Measurements from ENCODE around the gene TRIM28.

Gene TRIM28

GRCh38 chr19:58552655-58553054, 8.8 kb downstream of the TRIM28 start:
- H3K4me3 ChIP-seq (ENCODE audit: low read depth in 1 of 2, low read length in 2 of 2) = no peak overlapping the region
- H3K4me1 ChIP-seq (ENCODE audit: control insufficient read depth in 1 of 2, insufficient read depth in 2 of 2, low read length in 2 of 2) = peaks cover 7 to 37% of the 10 kb centered on the region in 2 donors
- H3K27ac ChIP-seq (ENCODE audit: low read length) = no peak overlapping the region
- no peaks in the 10 kb centered on the region for H3K27me3 ChIP-seq (ENCODE audit: low read depth, low read length)
- H3K36me3 ChIP-seq (ENCODE audit: control insufficient read depth in 1 of 2, insufficient read depth in 2 of 2, low read length in 2 of 2) = peaks cover 60 to 66% of the 10 kb centered on the region in 2 donors
- H3K9me3 ChIP-seq (ENCODE audit: control insufficient read depth in 1 of 2, low read length in 2 of 2) = no peaks in the 10 kb centered on the region

- Histone ChIP-seq H3K4me3 (ENCODE audit: low read depth in 1 of 2, low read length in 2 of 2) (peak overlapping the region; percentile 84 to 91), H3K9me3 (ENCODE audit: control insufficient read depth in 1 of 2, low read length in 2 of 2) (no peaks in the 10 kb centered on the region), H3K27me3 (ENCODE audit: low read depth, low read length) (no peaks in the 10 kb centered on the region), H3K27ac (ENCODE audit: low read length) (peak overlapping the region; percentile 94), H3K4me1 (ENCODE audit: control insufficient read depth in 1 of 2, insufficient read depth in 2 of 2, low read length in 2 of 2) (peaks cover 7 to 38% of the 10 kb centered on the region in 2 donors), H3K36me3 (ENCODE audit: control insufficient read depth in 1 of 2, insufficient read depth in 2 of 2, low read length in 2 of 2) (peaks cover 47 to 57% of the 10 kb centered on the region in 2 donors)
Measured at GRCh38 chr19:58553799-58554493, 10.1 kb downstream of the TRIM28 start.

- no peaks in the 10 kb centered on the region for H3K27me3 ChIP-seq (ENCODE audit: low read depth, low read length)
- peaks cover 9 to 44% of the 10 kb centered on the region in 2 donors for H3K4me1 ChIP-seq (ENCODE audit: control insufficient read depth in 1 of 2, insufficient read depth in 2 of 2, low read length in 2 of 2)
- H3K4me3 ChIP-seq (ENCODE audit: low read depth in 1 of 2, low read length in 2 of 2) = peak within 1 kb of the TSS; percentile 84 to 91
- peak within 1 kb of the TSS; percentile 94 for H3K27ac ChIP-seq (ENCODE audit: low read length)
- peaks cover 39 to 53% of the 10 kb centered on the region in 2 donors for H3K36me3 ChIP-seq (ENCODE audit: control insufficient read depth in 1 of 2, insufficient read depth in 2 of 2, low read length in 2 of 2)
- H3K9me3 ChIP-seq (ENCODE audit: control insufficient read depth in 1 of 2, low read length in 2 of 2) = no peaks in the 10 kb centered on the region
Measured at GRCh38 chr19:58554494-58555368, 10.9 kb downstream of the TRIM28 start, which contains the start of gene CHMP2A. Gene CHMP2A, minus strand, starts transcription at chr19:58555105. Its CDS starts 893 bp downstream, at chr19:58554212.

- Histone ChIP-seq H3K4me1 (ENCODE audit: control insufficient read depth in 1 of 2, insufficient read depth in 2 of 2, low read length in 2 of 2) (peaks cover 12 to 51% of the 10 kb centered on the region in 2 donors), H3K27me3 (ENCODE audit: low read depth, low read length) (no peaks in the 10 kb centered on the region), H3K27ac (ENCODE audit: low read length) (peak overlapping the region; percentile 94), H3K9me3 (ENCODE audit: control insufficient read depth in 1 of 2, low read length in 2 of 2) (no peaks in the 10 kb centered on the region), H3K36me3 (ENCODE audit: control insufficient read depth in 1 of 2, insufficient read depth in 2 of 2, low read length in 2 of 2) (peaks cover 32 to 46% of the 10 kb centered on the region in 2 donors), H3K4me3 (ENCODE audit: low read depth in 1 of 2, low read length in 2 of 2) (peak overlapping the region; percentile 84 to 91)
Measured at GRCh38 chr19:58555369-58555885, 11.6 kb downstream of the TRIM28 start.

GRCh38 chr19:58555920-58556621, 12.2 kb downstream of the TRIM28 start:
- peak overlapping the region in 1 of 2 donors; percentile 91 for H3K4me3 ChIP-seq (ENCODE audit: low read depth in 1 of 2, low read length in 2 of 2)
- no peak overlapping the region for H3K27ac ChIP-seq (ENCODE audit: low read length)
- H3K4me1 ChIP-seq (ENCODE audit: control insufficient read depth in 1 of 2, insufficient read depth in 2 of 2, low read length in 2 of 2) = peaks cover 12 to 53% of the 10 kb centered on the region in 2 donors
- H3K27me3 ChIP-seq (ENCODE audit: low read depth, low read length) = no peaks in the 10 kb centered on the region
- H3K36me3 ChIP-seq (ENCODE audit: control insufficient read depth in 1 of 2, insufficient read depth in 2 of 2, low read length in 2 of 2) = peaks cover 26 to 40% of the 10 kb centered on the region in 2 donors
- H3K9me3 ChIP-seq (ENCODE audit: control insufficient read depth in 1 of 2, low read length in 2 of 2) = no peaks in the 10 kb centered on the region

GRCh38 chr19:58556622-58557220, 12.9 kb downstream of the TRIM28 start:
- Histone ChIP-seq H3K9me3 (ENCODE audit: control insufficient read depth in 1 of 2, low read length in 2 of 2) (no peaks in the 10 kb centered on the region), H3K27ac (ENCODE audit: low read length) (peak overlapping the region; percentile 88), H3K36me3 (ENCODE audit: control insufficient read depth in 1 of 2, insufficient read depth in 2 of 2, low read length in 2 of 2) (peaks cover 21 to 33% of the 10 kb centered on the region in 2 donors), H3K27me3 (ENCODE audit: low read depth, low read length) (no peaks in the 10 kb centered on the region), H3K4me3 (ENCODE audit: low read depth in 1 of 2, low read length in 2 of 2) (peak overlapping the region; percentile 81 to 90), H3K4me1 (ENCODE audit: control insufficient read depth in 1 of 2, insufficient read depth in 2 of 2, low read length in 2 of 2) (peaks cover 14 to 57% of the 10 kb centered on the region in 2 donors)

GRCh38 chr19:58557221-58558065, 13.6 kb downstream of the TRIM28 start:
- H3K9me3 ChIP-seq (ENCODE audit: control insufficient read depth in 1 of 2, low read length in 2 of 2) = no peaks in the 10 kb centered on the region
- peaks cover 16 to 64% of the 10 kb centered on the region in 2 donors for H3K4me1 ChIP-seq (ENCODE audit: control insufficient read depth in 1 of 2, insufficient read depth in 2 of 2, low read length in 2 of 2)
- H3K36me3 ChIP-seq (ENCODE audit: control insufficient read depth in 1 of 2, insufficient read depth in 2 of 2, low read length in 2 of 2) = peaks cover 14 to 26% of the 10 kb centered on the region in 2 donors
- H3K27me3 ChIP-seq (ENCODE audit: low read depth, low read length) = no peaks in the 10 kb centered on the region
- H3K4me3 ChIP-seq (ENCODE audit: low read depth in 1 of 2, low read length in 2 of 2) = peak overlapping the region; percentile 81 to 90
- peak overlapping the region; percentile 88 for H3K27ac ChIP-seq (ENCODE audit: low read length)

GRCh38 chr19:58558066-58558622, 14.3 kb downstream of the TRIM28 start, which contains the start of gene UBE2M:
Gene UBE2M, minus strand, starts transcription at chr19:58558611. Its CDS starts 230 bp downstream, at chr19:58558381.
- no peaks in the 10 kb centered on the region for H3K27me3 ChIP-seq (ENCODE audit: low read depth, low read length)
- H3K4me3 ChIP-seq (ENCODE audit: low read depth in 1 of 2, low read length in 2 of 2) = peak within 1 kb of the TSS; percentile 81 to 92
- peaks cover 20 to 71% of the 10 kb centered on the region in 2 donors for H3K4me1 ChIP-seq (ENCODE audit: control insufficient read depth in 1 of 2, insufficient read depth in 2 of 2, low read length in 2 of 2)
- no peaks in the 10 kb centered on the region for H3K9me3 ChIP-seq (ENCODE audit: control insufficient read depth in 1 of 2, low read length in 2 of 2)
- H3K27ac ChIP-seq (ENCODE audit: low read length) = peak within 1 kb of the TSS; percentile 99
- H3K36me3 ChIP-seq (ENCODE audit: control insufficient read depth in 1 of 2, insufficient read depth in 2 of 2, low read length in 2 of 2) = peaks cover 9 to 20% of the 10 kb centered on the region in 2 donors

- Histone ChIP-seq H3K4me1 (ENCODE audit: control insufficient read depth in 1 of 2, insufficient read depth in 2 of 2, low read length in 2 of 2) (peaks cover 22 to 72% of the 10 kb centered on the region in 2 donors), H3K36me3 (ENCODE audit: control insufficient read depth in 1 of 2, insufficient read depth in 2 of 2, low read length in 2 of 2) (peaks cover 9 to 20% of the 10 kb centered on the region in 2 donors), H3K27ac (ENCODE audit: low read length) (peak overlapping the region; percentile 99), H3K27me3 (ENCODE audit: low read depth, low read length) (no peaks in the 10 kb centered on the region), H3K4me3 (ENCODE audit: low read depth in 1 of 2, low read length in 2 of 2) (peak overlapping the region; percentile 77 to 92), H3K9me3 (ENCODE audit: control insufficient read depth in 1 of 2, low read length in 2 of 2) (no peaks in the 10 kb centered on the region)
Measured at GRCh38 chr19:58558623-58559274, 14.9 kb downstream of the TRIM28 start.

Measured in muscle layer of duodenum (tissue), 2 donors.